ENCODE measurements around the gene PHLDB3.

PHLDB3 gene

DNA sequence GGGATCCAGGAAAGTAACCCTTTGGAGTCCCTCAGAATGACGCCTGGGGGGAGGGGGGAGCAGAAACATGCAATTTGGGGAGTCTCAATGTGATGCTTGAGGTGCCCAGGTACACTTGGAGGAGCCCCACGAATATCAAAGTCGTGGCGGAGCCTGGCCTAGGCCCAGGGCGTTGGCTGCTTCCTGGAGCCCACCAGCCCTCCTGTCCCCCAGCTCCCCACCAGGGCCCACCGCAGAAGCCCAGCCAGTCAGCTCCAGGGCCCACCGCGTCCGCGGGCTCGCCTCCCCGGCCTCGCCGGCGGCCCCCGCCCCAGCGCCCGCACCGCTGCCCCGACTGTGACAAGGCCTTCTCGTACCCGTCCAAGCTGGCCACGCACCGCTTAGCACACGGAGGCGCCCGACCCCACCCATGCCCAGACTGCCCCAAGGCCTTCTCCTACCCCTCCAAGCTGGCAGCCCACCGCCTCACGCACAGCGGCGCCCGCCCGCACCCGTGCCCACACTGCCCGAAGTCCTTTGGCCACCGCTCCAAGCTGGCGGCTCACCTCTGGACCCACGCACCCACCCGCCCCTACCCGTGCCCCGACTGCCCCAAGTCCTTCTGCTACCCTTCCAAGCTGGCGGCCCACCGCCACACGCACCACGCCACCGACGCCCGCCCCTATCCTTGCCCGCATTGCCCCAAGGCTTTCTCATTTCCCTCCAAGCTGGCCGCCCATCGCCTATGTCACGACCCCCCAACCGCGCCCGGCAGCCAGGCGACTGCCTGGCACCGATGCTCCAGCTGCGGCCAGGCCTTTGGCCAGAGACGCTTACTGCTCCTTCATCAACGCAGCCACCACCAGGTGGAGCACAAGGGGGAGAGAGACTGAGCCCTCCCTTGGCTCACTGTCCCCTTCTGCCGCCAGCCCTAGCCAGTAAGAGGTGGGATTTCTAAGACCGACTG is 30.5 kb upstream of the PHLDB3 start:
- no peak overlapping the region for H3K4me3 ChIP-seq (ENCODE audit: low read depth, low read length)
- DNase-seq (ENCODE audit: low read depth): peak; percentile 75

DNA sequence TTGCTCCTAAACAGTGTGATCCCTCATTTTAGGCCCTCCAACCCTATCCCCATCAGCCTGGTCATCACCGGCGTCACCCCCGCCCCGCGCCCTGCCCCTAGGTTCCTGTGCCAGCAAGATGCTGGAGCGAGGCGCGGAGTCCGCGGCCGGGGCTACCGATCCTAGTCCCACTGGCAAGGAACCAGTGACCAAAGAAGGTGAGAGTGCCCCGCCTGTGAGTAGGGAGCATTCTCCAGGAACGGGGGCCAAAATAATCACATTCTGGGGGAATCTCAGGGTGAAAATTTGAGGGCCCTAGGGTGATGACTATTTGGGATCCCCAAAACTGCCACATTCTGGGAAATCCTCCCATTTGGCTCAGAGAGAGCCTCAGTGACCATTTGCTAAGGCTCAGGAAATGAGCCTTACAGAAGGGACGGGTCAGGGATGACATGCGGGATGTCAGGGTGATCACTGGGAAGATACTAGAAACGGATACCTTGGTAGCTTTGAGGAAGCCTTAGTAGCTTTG is 29.8 kb upstream of the PHLDB3 start:
- no peak for DNase-seq (ENCODE audit: low read depth)
- H3K4me3 ChIP-seq (ENCODE audit: low read depth, low read length): peak overlapping the region; percentile 56
- TF ChIP-seq, protein P1, sequence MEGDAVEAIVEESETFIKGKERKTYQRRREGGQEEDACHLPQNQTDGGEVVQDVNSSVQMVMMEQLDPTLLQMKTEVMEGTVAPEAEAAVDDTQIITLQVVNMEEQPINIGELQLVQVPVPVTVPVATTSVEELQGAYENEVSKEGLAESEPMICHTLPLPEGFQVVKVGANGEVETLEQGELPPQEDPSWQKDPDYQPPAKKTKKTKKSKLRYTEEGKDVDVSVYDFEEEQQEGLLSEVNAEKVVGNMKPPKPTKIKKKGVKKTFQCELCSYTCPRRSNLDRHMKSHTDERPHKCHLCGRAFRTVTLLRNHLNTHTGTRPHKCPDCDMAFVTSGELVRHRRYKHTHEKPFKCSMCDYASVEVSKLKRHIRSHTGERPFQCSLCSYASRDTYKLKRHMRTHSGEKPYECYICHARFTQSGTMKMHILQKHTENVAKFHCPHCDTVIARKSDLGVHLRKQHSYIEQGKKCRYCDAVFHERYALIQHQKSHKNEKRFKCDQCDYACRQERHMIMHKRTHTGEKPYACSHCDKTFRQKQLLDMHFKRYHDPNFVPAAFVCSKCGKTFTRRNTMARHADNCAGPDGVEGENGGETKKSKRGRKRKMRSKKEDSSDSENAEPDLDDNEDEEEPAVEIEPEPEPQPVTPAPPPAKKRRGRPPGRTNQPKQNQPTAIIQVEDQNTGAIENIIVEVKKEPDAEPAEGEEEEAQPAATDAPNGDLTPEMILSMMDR (conservative IDR thresholded peaks at IDR 0.05; ENCODE audit: low read depth, low read length): no peak

More for the DNA sequence above, 30.5 kb upstream of the PHLDB3 start:
- TF ChIP-seq, protein P1 (conservative IDR thresholded peaks at IDR 0.05; ENCODE audit: low read depth, low read length): peak; percentile 85

DNA sequence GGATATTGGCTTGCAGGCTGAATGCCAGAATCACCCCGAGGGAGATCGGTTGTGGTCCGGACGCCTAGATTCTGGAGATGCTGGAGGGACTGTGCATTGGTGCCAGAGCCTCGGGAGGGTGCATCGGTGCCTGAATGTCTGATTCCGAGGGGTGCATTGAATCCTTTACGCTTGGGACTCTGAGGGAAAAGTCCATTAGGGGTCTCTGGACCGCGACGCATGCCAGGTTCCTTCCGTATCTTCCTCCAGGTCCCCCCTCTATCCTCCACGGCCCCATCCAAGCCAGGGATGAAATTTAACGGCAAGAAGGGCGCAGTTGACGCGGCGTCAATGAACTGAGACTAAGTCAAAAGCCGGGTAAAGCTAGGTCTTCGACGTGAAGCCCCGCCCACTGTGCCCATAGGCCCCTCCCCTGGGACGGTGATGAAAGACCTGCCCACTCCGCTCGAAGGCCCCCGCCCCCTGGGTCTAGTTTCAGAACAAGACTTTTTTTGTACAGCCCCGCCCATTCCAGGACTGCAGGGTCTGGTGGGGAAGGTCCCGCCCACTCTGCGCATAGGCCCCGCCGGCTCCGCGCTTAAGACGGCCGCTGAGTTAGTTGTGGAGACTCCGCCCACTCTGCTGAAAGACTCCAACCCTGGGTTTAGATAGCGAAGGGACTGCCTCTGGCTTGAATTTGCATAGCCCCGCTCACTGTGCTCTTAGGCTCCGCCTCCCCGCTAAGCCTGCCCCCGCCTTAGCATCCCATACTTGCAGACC is 29.2 kb upstream of the PHLDB3 start:
- TF ChIP-seq, protein P1 (conservative IDR thresholded peaks at IDR 0.05; ENCODE audit: low read depth, low read length): no peak
- peak overlapping the region; percentile 58 for H3K4me3 ChIP-seq (ENCODE audit: low read depth, low read length)
- DNase-seq (ENCODE audit: low read depth): peak; percentile 100

DNA sequence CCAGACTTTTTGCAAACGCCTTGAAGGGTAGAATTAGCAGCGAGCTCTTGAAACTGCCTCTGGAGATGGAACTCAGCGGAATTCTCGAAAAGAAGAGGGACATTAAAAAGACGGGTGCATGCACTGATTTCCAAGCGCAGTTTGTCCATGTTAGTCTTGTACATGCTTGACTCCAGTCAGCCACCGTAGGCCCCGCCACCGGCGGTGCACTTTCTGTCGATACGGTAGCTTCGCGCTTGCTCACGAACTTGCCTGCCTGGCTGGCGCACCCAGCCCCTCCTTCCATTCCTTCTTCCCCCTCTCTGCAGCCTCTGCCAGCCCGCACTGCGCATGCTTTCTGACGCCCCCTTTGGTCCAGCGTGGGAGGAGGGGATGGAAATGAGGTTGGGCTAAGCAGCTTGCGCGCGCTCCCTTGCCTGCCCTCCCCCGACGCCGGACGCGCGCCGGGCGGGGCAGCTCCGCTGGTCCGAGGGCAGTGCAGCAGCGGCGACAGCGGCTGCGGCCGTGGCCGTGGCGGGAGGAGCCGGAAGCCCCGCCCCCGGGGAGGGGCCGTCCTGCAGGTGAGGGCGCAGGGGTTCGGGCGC is 28.5 kb upstream of the PHLDB3 start, which contains the start of gene ZNF575:
TSS of gene ZNF575 (plus strand) at position 227 of the 584 bp plus-strand sequence. CDS start 1,235 bp downstream, outside the sequence.
- peak; percentile 95 for DNase-seq (ENCODE audit: low read depth)
- H3K4me3 ChIP-seq (ENCODE audit: low read depth, low read length): peak within 1 kb of the TSS; percentile 58
- TF ChIP-seq, protein P1 (conservative IDR thresholded peaks at IDR 0.05; ENCODE audit: low read depth, low read length): no peak

DNA sequence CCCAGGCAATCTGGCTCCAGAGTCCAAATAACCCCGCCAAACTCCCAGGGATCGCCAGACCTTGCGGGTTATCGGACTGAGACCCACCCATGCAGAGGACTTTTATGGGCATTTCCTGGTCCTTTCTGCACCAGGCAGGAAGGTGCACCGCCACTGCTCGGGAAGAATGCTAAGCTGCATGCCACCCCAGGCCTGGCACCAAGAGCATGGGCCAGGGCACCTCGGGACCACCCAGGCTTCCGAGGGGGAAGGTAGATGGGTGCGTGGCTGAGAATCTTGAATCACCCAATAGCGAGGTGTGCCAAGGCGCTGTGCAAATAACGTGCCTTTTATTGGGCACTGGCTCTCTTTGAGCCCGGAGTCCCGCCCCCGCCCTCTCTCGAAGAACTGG is 28.0 kb upstream of the PHLDB3 start:
- no peak for DNase-seq (ENCODE audit: low read depth)
- TF ChIP-seq, protein P1 (conservative IDR thresholded peaks at IDR 0.05; ENCODE audit: low read depth, low read length): no peak
- H3K4me3 ChIP-seq (ENCODE audit: low read depth, low read length): peak overlapping the region; percentile 58

DNA sequence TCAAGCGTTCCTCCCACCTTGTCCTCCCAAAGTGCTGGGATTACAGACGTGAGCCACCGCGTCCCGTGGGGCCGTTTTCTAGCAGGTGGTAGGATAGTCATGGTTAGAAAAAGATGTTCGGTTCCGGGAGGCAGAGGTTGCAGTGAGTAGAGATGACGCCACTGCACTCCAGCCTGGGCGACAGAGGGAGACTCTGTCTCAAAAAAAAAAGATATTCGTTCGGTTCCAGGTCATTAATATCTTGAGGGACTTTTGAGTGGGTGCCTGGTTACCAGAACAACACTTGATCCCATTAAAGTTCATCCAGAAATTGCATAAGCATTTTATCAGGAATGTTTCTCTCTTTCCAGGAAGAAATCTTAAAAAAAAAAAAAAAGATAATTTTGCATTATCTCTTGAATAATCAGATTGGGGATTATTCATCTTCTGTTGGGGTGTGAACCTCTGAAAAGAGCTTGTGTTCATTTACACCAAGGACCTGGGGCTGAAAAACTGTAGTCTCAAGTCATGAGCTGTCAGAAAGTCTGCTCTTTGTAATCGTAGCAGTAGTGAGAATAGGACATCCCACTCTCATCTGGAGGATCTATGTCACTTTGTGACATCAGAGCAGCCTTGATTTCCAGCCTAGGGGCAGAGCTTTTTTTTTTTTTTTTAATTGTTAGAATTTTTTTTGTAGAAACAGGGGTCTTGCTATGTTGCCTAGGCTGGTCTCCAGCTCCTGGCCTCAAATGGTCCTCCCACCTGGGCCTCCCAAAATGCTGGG is 23.5 kb upstream of the PHLDB3 start:
- DNase-seq (ENCODE audit: low read depth): no peak
- peak overlapping the region; percentile 17 for H3K4me3 ChIP-seq (ENCODE audit: low read depth, low read length)
- TF ChIP-seq, protein P1 (conservative IDR thresholded peaks at IDR 0.05; ENCODE audit: low read depth, low read length): no peak
